Activated CD8-positive, alpha-beta T cell treated with anti-CD3 and anti-CD28 coated beads, Interleukin-2, amount 10 ng/mL, durations not matched to agents 7 days and 5 days (primary cell): ENCODE measurements around the gene TFEB. TPM values are rescaled to one million over a fixed set of nuclear protein-coding genes. Genes with fewer than 3 reads are reported as not detected.

Experiments
- ATAC-seq: fragments of 150-1000 bp; cut with Tn5 transposase; one replicate; pipeline ENCODE4 v1.10.0; 2021; ENCODE audit warnings: moderate library complexity
- CTCF ChIA-PET: fragments of 350-600 bp; sonication (Branson Sonifier 250); formaldehyde crosslinking; loops from one replicate; lab custom pipeline; 2021; ENCODE audit warnings: antibody characterized with exemption; lab: Charles Lee
- POLR2A ChIA-PET: fragments of 350-600 bp; sonication (Branson Sonifier 250); formaldehyde crosslinking; loops from one replicate; lab custom pipeline; 2021; ENCODE audit warnings: antibody characterized with exemption; lab: Charles Lee
- DNase-seq: peaks from one replicate; pipeline ENCODE4 v3.0.0-alpha.2; 2020
- H3K27ac Mint-ChIP-seq: one replicate; pipeline ENCODE4 v1.8.0; 2021; ENCODE audit warnings: mild to moderate bottlenecking, mixed read lengths
- H3K27me3 Mint-ChIP-seq: one replicate; pipeline ENCODE4 v1.8.0; 2021; ENCODE audit warnings: low read depth, mixed read lengths
- H3K36me3 Mint-ChIP-seq: one replicate; pipeline ENCODE4 v1.8.0; 2021; ENCODE audit warnings: low read depth, mixed read lengths
- H3K4me1 Mint-ChIP-seq: one replicate; pipeline ENCODE4 v1.8.0; 2021; ENCODE audit warnings: low read depth, mixed read lengths
- H3K4me3 Mint-ChIP-seq: one replicate; pipeline ENCODE4 v1.8.0; 2021; ENCODE audit warnings: mild to moderate bottlenecking, mixed read lengths
- H3K9me3 Mint-ChIP-seq: one replicate; pipeline ENCODE4 v1.8.0; 2022; ENCODE audit warnings: mixed read lengths; ENCODE audit not compliant: insufficient read depth
- total RNA-seq, 2 experiments: library from RNA; stranded (reverse); gene quantifications; one replicate each; pipeline ENCODE4 v1.2.3, GENCODE V29; 2021

Gene TFEB
- total RNA-seq, 2 experiments from 2014 or later = 18.5 to 21.2 TPM

DNA sequence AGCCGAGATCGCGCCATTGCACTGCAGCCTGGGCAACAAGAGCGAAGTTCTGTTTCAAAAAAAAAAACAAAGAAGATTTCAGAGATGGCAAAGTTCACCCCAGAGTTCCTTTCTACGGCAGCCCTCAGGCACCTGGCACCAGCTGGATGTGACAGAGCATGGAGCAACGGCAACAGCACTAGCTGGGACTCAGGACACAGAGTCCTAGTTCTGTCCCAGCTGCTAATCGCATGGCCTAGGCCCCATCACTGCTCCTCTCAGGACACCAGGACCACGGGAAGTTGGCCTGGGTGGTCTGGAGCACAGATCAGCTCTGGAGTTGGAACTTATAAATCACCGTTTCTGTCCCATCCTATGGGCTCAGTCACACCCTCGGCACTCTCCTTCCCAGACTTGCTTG lies 10.7 kb upstream of the TFEB start:
- no peaks in the 10 kb centered on the region for H3K36me3 Mint-ChIP-seq
- H3K4me1 Mint-ChIP-seq = no peaks in the 10 kb centered on the region
- no peaks in the 10 kb centered on the region for H3K9me3 Mint-ChIP-seq
- H3K27me3 Mint-ChIP-seq = peaks cover 6% of the 10 kb centered on the region
- DNase-seq (no peak), ATAC-seq (no peak)
- no peak overlapping the region for H3K27ac Mint-ChIP-seq
- CTCF ChIA-PET = no interaction called here
- no peak overlapping the region for H3K4me3 Mint-ChIP-seq
- POLR2A ChIA-PET = no interaction called here

GRCh38 chr6:41744236-41744787 lies 8.9 kb upstream of the TFEB start:
- no peaks in the 10 kb centered on the region for H3K36me3 Mint-ChIP-seq
- no peak overlapping the region for H3K4me3 Mint-ChIP-seq
- H3K4me1 Mint-ChIP-seq = no peaks in the 10 kb centered on the region
- no peak overlapping the region for H3K27ac Mint-ChIP-seq
- ChIA-PET CTCF (no interaction called here), POLR2A (no interaction called here)
- peaks cover 2% of the 10 kb centered on the region for H3K27me3 Mint-ChIP-seq
- ATAC-seq (no peak), DNase-seq (no peak)
- no peaks in the 10 kb centered on the region for H3K9me3 Mint-ChIP-seq

DNA sequence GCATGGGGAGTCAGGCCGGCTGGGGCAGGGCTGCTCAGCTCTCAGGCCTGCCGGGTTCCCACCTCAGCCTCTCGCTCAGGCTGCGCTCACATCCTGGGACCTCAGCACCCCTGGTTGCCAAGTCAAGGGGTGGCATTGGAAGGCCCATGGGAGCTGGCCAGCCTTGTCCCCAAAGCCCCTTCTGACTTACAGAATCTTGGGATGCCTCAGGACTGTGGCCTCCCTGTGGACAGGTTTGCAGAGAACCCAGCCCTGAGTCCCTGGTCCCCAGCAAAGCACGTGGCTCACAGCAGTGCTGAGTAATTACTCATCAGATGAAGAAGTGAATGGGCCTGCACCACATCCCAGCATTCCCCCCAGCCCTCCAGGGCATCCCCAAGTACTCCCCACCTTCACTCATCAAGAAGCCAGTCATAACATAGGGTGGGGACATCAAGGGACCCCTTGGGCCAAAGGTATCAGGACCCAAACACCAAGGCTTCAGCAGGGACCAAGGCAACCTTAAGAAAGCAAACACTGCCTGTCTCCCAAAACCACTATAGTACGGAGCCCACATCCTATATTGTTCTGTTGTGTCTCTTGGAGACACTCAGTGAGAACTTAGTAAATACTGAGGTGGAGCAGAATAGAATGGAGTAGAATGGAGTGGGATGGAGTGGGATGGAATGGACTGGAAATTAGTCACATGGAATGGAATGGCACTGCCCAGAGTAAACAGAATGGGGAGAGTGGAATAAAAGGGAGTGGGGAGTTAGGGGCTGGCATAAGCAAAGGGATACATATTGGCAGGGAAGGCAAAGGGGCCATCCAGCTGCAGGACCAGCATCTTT lies 8.2 kb upstream of the TFEB start:
- ChIA-PET POLR2A (no interaction called here), CTCF (no interaction called here)
- Mint-ChIP-seq H3K4me3 (no peak overlapping the region), H3K27ac (no peak overlapping the region), H3K36me3 (no peaks in the 10 kb centered on the region), H3K4me1 (no peaks in the 10 kb centered on the region), H3K9me3 (no peaks in the 10 kb centered on the region), H3K27me3 (peaks cover 2% of the 10 kb centered on the region)
- DNase-seq (no peak), ATAC-seq (no peak)

DNA sequence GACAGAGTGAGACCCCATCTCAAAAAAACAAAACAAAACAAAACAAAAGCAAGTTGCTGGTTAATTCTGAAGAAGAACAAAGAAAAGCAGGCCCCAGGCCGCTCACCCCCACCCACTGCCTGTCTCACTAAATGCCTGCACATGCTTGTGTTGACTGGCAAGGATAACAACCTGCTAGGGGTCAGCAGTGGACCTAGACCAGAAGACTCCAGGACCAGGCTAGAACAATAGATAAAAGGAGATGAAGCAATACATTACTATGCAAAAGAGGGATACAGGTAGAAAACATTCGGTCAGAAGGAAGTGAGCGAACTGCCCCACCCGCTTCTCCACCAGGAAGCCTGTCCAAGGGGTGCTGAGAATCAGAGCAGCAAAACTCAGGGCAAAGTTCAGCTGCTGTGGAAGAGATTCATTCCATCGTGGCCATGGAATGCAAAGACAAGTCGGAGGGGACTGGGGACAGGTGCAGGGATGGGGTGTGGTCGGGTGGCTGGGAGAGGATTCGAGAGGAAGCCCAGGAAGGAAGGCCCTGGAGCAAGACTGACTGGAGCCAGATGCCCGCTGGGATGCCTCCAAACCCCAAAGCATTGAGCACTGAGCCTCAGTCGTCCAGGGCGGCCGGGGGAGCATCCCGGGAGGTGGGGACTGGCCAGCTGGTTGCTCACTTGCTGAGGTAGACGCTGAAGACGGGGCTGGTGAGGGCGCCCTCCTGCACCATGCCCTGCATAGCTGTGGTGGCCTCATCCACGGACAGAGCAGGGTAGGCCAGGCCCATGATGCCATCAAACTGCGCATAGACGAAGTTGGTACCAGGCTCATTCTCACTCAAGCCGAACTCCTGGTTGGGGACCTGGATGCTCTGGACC lies 6.5 kb upstream of the TFEB start:
- POLR2A ChIA-PET = no interaction called here
- ATAC-seq (no peak), DNase-seq (no peak)
- Mint-ChIP-seq H3K4me3 (no peak overlapping the region), H3K9me3 (no peaks in the 10 kb centered on the region), H3K27ac (no peak overlapping the region), H3K27me3 (no peaks in the 10 kb centered on the region), H3K4me1 (no peaks in the 10 kb centered on the region), H3K36me3 (no peaks in the 10 kb centered on the region)
- CTCF ChIA-PET = no interaction called here

DNA sequence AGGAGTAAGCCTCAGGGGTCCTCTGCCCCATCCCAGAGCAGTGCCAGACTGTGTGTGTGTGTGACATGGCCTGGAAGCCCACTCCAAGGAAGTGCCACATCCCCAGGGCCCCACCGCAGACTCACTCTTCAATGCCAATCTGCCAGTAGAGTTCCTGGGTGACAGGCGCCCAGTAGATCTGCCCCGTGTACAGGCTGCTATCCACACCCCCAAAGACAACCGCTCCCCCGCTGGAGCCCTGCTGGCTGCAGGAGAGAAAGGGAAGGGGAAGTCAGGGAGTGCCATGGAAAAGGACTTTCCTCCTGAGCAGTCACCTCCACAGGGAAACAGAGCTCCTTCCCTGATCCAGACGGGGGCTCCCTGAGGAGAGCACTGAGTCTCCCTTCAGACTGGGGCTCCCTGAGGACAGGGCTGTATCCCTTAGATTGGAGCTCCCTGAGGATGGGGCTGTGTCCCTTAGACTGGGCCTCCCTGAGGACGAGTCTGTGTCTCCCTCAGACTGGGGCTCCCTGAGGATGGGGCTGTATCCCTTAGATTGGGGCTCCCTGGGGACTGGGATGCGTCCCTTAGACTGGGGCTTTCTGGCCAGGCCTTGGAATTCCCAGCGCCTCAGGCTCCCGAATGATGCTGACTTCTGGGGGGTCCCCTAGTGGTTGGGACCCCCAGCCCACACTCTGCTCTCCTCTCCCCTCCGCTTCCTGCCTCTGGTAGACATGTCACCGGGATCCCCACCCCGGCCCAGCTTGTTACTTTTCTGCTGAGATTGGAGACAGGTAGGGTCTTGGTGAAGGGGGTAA lies 5.2 kb upstream of the TFEB start:
- H3K36me3 Mint-ChIP-seq = no peaks in the 10 kb centered on the region
- CTCF ChIA-PET = no interaction called here
- H3K9me3 Mint-ChIP-seq = no peaks in the 10 kb centered on the region
- DNase-seq (no peak), ATAC-seq (no peak)
- peaks cover 7% of the 10 kb centered on the region for H3K4me1 Mint-ChIP-seq
- H3K27me3 Mint-ChIP-seq = no peaks in the 10 kb centered on the region
- no peak overlapping the region for H3K4me3 Mint-ChIP-seq
- POLR2A ChIA-PET = no interaction called here
- H3K27ac Mint-ChIP-seq = no peak overlapping the region

- no peak for DNase-seq
- Mint-ChIP-seq H3K4me3 (no peak overlapping the region), H3K27ac (no peak overlapping the region), H3K4me1 (peaks cover 7% of the 10 kb centered on the region), H3K9me3 (no peaks in the 10 kb centered on the region), H3K27me3 (no peaks in the 10 kb centered on the region), H3K36me3 (no peaks in the 10 kb centered on the region)
- ATAC-seq = no peak
- ChIA-PET POLR2A (no interaction called here), CTCF (no interaction called here)
Observed at GRCh38 chr6:41739041-41739440, 3.6 kb upstream of the TFEB start.

- no peak overlapping the region for H3K4me3 Mint-ChIP-seq
- no peaks in the 10 kb centered on the region for H3K9me3 Mint-ChIP-seq
- H3K36me3 Mint-ChIP-seq = peaks cover under 1% of the 10 kb centered on the region
- POLR2A ChIA-PET = no interaction called here
- peaks cover 20% of the 10 kb centered on the region for H3K4me1 Mint-ChIP-seq
- CTCF ChIA-PET = interaction anchor here (1.5 kb wide), 1 partner anchor 39 kb away, joined by 3 read pairs; no protein-coding TSS in a partner anchor
- no peak overlapping the region for H3K27ac Mint-ChIP-seq
- DNase-seq (no peak), ATAC-seq (no peak)
- no peaks in the 10 kb centered on the region for H3K27me3 Mint-ChIP-seq
Observed at GRCh38 chr6:41737591-41738130, 2.3 kb upstream of the TFEB start.

GRCh38 chr6:41736800-41737555 lies 1.6 kb upstream of the TFEB start:
- H3K27me3 Mint-ChIP-seq = no peaks in the 10 kb centered on the region
- H3K36me3 Mint-ChIP-seq = peaks cover 3% of the 10 kb centered on the region
- ATAC-seq = no peak
- ChIA-PET CTCF (interaction anchor here (1.5 kb wide), 1 partner anchor 40 kb away, joined by 3 read pairs; no protein-coding TSS in a partner anchor), POLR2A (no interaction called here)
- no peak overlapping the region for H3K4me3 Mint-ChIP-seq
- H3K27ac Mint-ChIP-seq = no peak overlapping the region
- peaks cover 24% of the 10 kb centered on the region for H3K4me1 Mint-ChIP-seq
- no peaks in the 10 kb centered on the region for H3K9me3 Mint-ChIP-seq
- DNase-seq = no peak

DNA sequence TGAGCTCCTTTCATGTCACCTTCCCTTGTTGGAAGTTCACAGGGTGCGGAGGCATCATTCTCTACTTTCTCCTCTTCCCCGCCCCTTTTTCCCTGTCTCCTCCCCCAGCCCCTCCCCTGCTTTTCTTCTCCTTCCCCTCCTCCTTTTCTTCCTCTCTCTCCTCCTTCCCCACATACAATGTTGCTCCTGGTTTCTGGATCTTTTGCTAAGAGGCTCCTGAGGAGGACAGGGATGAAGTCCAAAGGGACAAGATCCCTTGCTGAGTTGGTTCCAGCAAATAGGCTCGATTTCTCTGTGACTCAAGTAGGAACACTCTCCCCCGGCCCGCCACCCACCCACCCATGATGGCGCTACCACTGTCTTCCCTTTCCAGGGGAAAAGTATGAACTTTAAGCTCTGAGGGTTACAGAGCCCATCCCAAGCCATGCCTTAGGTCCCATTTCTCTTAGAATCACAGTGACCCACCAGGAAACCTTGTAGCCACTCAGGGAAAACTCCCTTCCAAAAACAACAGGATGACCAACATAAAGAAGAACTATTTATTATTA lies 852 bp upstream of the TFEB start:
- H3K27ac Mint-ChIP-seq = no peak overlapping the region
- no peaks in the 10 kb centered on the region for H3K9me3 Mint-ChIP-seq
- DNase-seq (no peak), ATAC-seq (no peak)
- ChIA-PET CTCF (interaction anchor here (0.6 to 4.2 kb wide), 4 partner anchors 15 to 291 kb away, joined by 3 to 59 read pairs (median 17); partner anchors contain the start of gene TOMM6), POLR2A (no interaction called here)
- H3K4me3 Mint-ChIP-seq = no peak overlapping the region
- H3K36me3 Mint-ChIP-seq = peaks cover 3% of the 10 kb centered on the region
- H3K27me3 Mint-ChIP-seq = no peaks in the 10 kb centered on the region
- peaks cover 29% of the 10 kb centered on the region for H3K4me1 Mint-ChIP-seq

- ATAC-seq = peak; percentile 62
- no peaks in the 10 kb centered on the region for H3K9me3 Mint-ChIP-seq
- peak overlapping the region; percentile 52 for H3K27ac Mint-ChIP-seq
- peak overlapping the region; percentile 77 for H3K4me3 Mint-ChIP-seq
- POLR2A ChIA-PET = interaction anchor here (0.7 to 2.8 kb wide), 5 partner anchors 19 to 52 kb away, joined by 3 to 19 read pairs (median 11); partner anchors contain the start of gene TOMM6
- H3K36me3 Mint-ChIP-seq = peaks cover 3% of the 10 kb centered on the region
- no peaks in the 10 kb centered on the region for H3K27me3 Mint-ChIP-seq
- peak; percentile 78 for DNase-seq
- H3K4me1 Mint-ChIP-seq = peaks cover 42% of the 10 kb centered on the region
- CTCF ChIA-PET = interaction anchor here (0.8 to 4.2 kb wide), 15 partner anchors 15 to 366 kb away, joined by 3 to 59 read pairs (median 7); partner anchors contain the start of genes BYSL, MED20, TAF8 and TOMM6
Observed at GRCh38 chr6:41734666-41735426, 562 bp downstream of the TFEB start.
